ENCODE data around the gene SELE.

SELE gene

GRCh38 chr1:169733924-169734323, at the start of gene SELE:
Gene SELE (minus strand): TSS chr1:169734079. CDS start chr1:169733612, 467 bp downstream.
- TF ChIP-seq ZNF274 (IDR thresholded peaks at IDR 0.05; ENCODE audit: low read depth, low read length) = no peak
- H3K4me3 ChIP-seq (ENCODE audit: low read length) = no peak within 1 kb of the TSS

- no peak overlapping the region for H3K4me3 ChIP-seq (ENCODE audit: low read length)
- no peak for TF ChIP-seq ZNF274 (IDR thresholded peaks at IDR 0.05; ENCODE audit: low read depth, low read length)
These were observed 48.7 kb upstream of the SELE start for GRCh38 chr1:169782596-169782995.

- H3K4me3 ChIP-seq (ENCODE audit: low read length) = no peak overlapping the region
These were observed 46.1 kb upstream of the SELE start for GRCh38 chr1:169779970-169780369.

GRCh38 chr1:169779150-169779549, 45.3 kb upstream of the SELE start:
- H3K4me3 ChIP-seq (ENCODE audit: low read length) = no peak overlapping the region
- no peak for TF ChIP-seq ZNF274 (IDR thresholded peaks at IDR 0.05; ENCODE audit: low read depth, low read length)

More at GRCh38 chr1:169779970-169780369, 46.1 kb upstream of the SELE start:
- no peak for TF ChIP-seq ZNF274 (IDR thresholded peaks at IDR 0.05; ENCODE audit: low read depth, low read length)

- no peak for TF ChIP-seq ZNF274 (IDR thresholded peaks at IDR 0.05; ENCODE audit: low read depth, low read length)
- no peak overlapping the region for H3K4me3 ChIP-seq (ENCODE audit: low read length)
These were observed 42.6 kb upstream of the SELE start for GRCh38 chr1:169776440-169776839.

GRCh38 chr1:169768161-169768560, 34.3 kb upstream of the SELE start:
- TF ChIP-seq ZNF274 (IDR thresholded peaks at IDR 0.05; ENCODE audit: low read depth, low read length) = no peak

GRCh38 chr1:169765580-169766331, 31.9 kb upstream of the SELE start:
- no peak overlapping the region for H3K4me3 ChIP-seq (ENCODE audit: low read length)
- TF ChIP-seq ZNF274 (IDR thresholded peaks at IDR 0.05; ENCODE audit: low read depth, low read length) = no peak

More at GRCh38 chr1:169768161-169768560, 34.3 kb upstream of the SELE start:
- no peak overlapping the region for H3K4me3 ChIP-seq (ENCODE audit: low read length)

- TF ChIP-seq ZNF274 (IDR thresholded peaks at IDR 0.05; ENCODE audit: low read depth, low read length) = no peak
- no peak overlapping the region for H3K4me3 ChIP-seq (ENCODE audit: low read length)
These were observed 31.0 kb upstream of the SELE start for GRCh38 chr1:169764919-169765318.

GRCh38 chr1:169762699-169763098, 28.8 kb upstream of the SELE start:
- TF ChIP-seq ZNF274 (IDR thresholded peaks at IDR 0.05; ENCODE audit: low read depth, low read length) = no peak

GRCh38 chr1:169759038-169759437, 25.2 kb upstream of the SELE start:
- no peak overlapping the region for H3K4me3 ChIP-seq (ENCODE audit: low read length)
- no peak for TF ChIP-seq ZNF274 (IDR thresholded peaks at IDR 0.05; ENCODE audit: low read depth, low read length)

More at GRCh38 chr1:169762699-169763098, 28.8 kb upstream of the SELE start:
- no peak overlapping the region for H3K4me3 ChIP-seq (ENCODE audit: low read length)

- no peak overlapping the region for H3K4me3 ChIP-seq (ENCODE audit: low read length)
- no peak for TF ChIP-seq ZNF274 (IDR thresholded peaks at IDR 0.05; ENCODE audit: low read depth, low read length)
These were observed 19.7 kb upstream of the SELE start for GRCh38 chr1:169753549-169753948.

- no peak overlapping the region for H3K4me3 ChIP-seq (ENCODE audit: low read length)
These were observed 16.2 kb upstream of the SELE start for GRCh38 chr1:169750041-169750440.

GRCh38 chr1:169746550-169746949, 12.7 kb upstream of the SELE start:
- TF ChIP-seq ZNF274 (IDR thresholded peaks at IDR 0.05; ENCODE audit: low read depth, low read length) = no peak
- H3K4me3 ChIP-seq (ENCODE audit: low read length) = no peak overlapping the region

More at GRCh38 chr1:169750041-169750440, 16.2 kb upstream of the SELE start:
- TF ChIP-seq ZNF274 (IDR thresholded peaks at IDR 0.05; ENCODE audit: low read depth, low read length) = no peak

- TF ChIP-seq ZNF274 (IDR thresholded peaks at IDR 0.05; ENCODE audit: low read depth, low read length) = no peak
- H3K4me3 ChIP-seq (ENCODE audit: low read length) = no peak overlapping the region
These were observed 11.4 kb upstream of the SELE start for GRCh38 chr1:169745015-169745861.

All from GM08714 (cell line).